Kasumi-1 (cell line): Measurements from ENCODE around the gene CPSF4.
"Not testable (repeated sequence)": the region's sequence is repeated elsewhere in the genome, so short reads cannot be mapped to it uniquely, and the experiment has no call there.

Experiments used
- DNase-seq, 2 experiments: peaks; one replicate each; lab custom pipeline; 2025; lab: John Stamatoyannopoulos, UW

The CPSF4 gene

DNA sequence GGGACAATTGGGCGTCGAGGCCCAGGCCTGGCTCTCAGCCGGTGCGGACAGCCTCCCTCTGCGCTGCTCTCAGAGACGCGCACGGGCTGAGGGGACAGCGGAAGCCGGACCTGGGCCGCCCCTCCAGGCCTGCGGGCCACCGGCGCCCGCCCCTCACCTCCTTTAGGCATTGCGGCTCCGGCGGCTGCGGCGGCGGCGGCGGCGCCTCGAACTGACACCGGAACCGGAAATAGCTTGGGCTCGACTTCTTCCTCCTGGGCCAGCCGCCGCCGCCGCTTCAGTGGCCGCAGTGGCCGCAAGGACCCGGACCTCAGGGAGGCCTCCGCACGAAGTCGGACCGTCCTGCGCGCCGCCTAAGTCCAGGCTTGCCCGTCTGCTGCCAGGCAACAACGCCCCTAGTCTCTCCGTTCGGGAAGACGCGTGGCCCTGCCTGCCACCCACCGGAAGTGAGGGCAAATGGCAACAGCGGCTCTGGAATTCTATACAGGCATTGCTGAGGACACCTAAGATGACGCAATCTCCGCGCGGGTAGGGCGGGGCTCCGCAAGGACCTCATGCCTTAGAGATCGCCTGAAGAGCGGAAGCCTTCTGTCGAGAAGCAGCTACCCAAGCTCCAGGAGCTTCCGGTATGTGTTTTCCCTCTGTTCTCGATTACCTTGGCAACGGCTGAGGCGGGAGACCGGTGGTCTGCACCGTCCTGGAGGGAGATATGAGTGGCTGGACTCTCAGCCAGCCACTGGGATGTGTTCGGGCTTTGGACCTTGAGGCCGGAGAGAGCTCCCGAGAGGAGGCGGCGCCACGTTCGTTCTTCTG lies 30.2 kb upstream of the CPSF4 start, which contains the start of the genes BUD31 and PDAP1:
Gene BUD31 (plus strand): TSS at position 591 of the 813 bp plus-strand sequence. CDS start 2,124 bp downstream, outside the sequence.
Gene PDAP1 (minus strand): TSS at position 219 of the 813 bp plus-strand sequence. CDS start 49 bp downstream, at position 170.
- DNase-seq: peak; percentile 95

DNA sequence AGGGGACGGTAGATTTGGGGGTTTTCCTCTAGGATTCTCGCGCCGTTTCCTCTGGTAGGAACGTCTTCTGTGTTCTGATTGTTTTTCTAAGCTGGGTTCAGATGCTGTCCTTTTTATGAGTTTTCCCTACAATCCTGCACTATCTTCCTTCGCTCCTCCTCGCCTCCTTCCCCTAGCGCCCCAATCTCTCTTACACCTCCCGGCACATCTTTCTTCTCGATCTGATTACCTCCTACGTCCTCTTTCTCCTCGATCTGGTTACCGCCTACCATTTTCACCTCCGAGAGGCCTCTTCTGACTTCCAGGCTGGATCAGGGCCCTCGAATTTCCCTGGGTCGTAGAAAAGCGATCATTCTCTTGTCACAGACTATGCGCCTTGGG lies 29.6 kb upstream of the CPSF4 start:
- DNase-seq: peak; percentile 52 to 64

DNA sequence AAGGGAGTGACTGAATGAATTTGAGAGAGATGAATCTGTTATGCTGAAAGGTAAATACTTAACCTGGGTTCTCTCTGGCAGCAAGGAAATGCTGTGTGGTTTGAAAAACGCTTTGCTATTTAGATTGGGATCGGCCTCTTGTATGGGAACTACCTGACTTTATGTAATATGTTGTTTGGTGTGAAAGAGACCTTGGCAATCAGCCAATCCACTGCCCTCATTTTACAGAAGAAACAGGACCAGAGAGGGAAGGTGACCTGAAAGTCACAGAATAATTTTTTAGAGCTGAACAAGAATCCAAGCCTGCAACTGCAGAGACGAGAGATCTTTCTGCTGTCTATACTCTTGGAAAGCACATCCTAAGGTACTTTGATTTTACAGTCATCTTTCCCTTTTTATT lies 28.9 kb upstream of the CPSF4 start:
- DNase-seq: no peak

DNA sequence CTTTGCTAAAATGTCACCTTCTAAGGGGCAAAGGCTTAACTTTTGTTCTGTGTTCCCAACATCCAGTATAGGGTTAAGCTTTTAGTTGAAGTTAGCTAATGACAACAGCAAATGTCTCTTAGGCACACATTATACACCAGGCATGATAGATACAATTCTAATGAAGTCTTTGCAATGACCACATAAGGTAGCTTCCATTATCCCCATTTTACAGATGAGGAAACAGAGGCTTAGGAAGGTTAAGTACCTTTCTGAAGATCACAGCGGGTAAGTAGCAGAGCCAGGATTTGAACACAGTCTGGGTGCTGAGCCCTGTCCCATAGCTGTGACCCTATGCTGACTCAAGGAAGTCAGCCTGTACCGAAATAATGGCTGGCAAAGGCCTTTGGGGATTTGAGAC lies 28.1 kb upstream of the CPSF4 start:
- DNase-seq: no peak

DNA sequence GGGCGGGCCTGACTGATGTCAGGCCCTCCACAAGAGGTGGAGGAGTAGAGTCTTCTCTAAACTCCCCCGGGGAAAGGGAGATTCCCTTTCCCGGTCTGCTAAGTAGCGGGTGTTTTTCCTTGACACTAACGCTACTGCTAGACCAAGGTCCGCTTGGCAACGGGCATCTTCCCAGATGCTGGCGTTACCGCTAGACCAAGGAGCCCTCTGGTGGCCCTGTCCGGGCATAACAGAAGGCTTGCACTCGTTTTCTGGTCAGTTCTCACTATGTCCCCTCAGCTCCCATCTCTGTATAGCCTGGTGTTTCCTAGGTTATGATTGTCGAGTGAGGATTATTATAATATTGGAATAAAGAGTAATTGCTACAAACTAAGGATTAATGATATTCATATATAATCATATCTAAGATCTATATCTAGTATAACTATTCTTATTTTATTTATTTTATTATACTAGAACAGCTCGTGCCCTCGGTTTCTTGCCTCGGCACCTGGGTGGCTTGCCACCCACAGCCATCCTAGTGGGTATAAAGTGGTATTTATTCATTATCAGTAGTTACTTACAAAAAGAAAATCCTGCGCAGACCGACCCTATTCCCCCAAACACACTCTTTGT lies 23.1 kb upstream of the CPSF4 start:
- peak; percentile 39 to 53 for DNase-seq

DNA sequence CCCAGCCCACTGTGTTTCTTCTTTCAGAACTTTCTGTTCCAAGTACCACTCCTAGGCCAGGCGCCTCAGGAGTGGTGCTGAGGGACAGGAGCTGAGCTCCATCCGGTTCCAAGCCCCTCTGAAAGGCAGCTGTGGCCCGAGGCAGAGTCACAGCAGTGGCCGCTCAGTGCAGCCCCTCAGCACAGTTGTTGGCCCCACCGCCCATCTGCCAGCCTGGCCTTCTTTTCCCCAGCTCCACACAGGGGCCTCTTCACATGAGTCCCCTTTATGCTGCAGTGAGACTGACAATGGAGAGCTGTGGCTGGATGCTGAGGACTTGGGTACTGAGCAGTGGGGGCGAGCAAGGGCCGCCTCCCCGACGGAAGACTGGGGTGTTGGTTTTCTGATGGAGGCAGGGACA lies 20.5 kb upstream of the CPSF4 start:
- no peak for DNase-seq

DNA sequence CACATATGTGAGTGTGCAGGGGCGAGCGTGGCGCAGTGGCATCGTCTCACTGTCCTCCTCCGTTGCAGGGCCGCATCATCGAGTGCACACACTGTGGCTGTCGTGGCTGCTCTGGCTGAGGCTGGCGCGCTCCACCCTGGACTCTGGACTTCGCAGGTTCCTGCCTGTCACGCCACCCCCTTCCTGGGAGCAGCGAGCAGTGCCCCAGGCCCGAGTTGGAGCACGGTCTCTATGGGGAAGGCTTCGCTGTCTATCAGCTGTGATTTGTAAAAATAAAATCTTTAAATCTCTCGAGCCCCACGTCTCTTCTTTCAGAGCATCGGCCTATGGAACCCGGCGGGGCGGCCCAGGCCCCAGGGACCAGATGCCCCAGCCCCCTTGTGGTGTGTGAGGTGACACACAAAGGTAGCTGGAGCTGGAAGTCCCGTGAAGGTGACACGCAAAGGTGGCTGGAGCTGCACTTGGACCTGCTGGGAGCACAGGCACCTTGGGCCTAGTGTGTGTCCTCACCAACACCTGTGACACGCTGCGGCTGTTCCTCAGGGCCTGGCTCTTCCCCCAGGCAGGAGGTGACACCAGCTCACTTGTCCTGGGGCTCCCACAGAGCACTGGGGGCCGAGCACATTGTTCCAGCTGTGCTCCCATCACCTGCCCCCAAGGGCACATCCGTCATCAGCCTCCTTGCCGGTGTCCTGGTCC lies 19.3 kb upstream of the CPSF4 start:
- no peak for DNase-seq

DNA sequence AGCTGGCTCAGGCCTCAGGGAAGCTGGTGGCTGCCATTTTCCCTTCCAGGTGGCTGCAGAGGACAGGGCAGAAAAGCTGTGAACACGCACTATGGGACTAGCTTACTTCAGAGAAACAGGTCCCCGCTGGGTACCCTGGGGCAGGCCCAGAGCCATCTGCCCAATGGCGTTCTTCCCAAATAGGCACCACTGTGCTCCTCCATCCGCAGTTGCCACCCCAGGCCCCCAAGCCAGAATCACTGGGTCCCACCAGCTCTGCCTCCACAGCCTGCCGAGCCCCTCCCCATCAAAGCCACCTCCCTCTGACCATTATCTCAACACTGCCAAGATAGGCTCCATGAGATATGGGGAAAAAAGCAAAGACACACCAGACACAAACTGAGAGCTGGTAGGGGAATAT lies 18.5 kb upstream of the CPSF4 start:
- no peak for DNase-seq

DNA sequence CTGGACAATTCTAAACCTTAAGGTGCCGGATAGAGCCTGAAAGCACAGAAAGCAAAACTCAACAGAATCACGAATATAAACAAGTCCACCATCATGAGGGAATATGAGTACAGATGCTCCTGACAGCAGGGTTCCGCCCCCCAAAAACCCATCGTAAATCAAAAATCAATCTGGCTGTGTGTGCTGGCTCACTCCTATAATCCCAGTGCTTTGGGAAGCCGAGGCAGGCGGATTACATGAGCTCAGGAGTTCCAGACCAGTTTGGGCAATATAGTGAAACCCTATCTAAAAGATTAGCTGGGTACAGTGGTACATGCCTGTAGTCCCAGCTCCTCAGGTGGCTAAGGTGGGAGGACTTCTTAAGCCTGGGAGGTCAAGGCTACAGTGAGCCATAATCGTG lies 17.8 kb upstream of the CPSF4 start:
- DNase-seq: no peak

DNA sequence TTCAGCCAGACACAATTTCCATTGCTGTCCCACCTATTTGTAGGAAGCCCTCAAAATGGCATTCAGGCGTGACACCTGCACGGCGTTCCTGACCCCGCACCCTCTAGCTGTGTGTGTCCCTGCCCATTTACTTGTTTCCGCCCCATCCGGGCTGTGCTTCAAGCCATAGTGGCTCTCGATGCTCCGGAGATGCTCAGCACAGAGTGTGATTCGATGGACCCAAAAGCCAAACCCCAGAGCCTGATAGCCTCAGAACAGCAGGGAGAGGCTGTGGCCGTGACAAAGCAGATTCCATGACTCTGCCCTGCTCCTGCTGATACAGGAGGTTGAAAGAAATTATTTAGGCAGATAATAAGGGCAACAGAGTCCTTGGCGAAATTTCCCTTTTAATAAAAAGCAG lies 16.6 kb upstream of the CPSF4 start:
- no peak for DNase-seq

DNA sequence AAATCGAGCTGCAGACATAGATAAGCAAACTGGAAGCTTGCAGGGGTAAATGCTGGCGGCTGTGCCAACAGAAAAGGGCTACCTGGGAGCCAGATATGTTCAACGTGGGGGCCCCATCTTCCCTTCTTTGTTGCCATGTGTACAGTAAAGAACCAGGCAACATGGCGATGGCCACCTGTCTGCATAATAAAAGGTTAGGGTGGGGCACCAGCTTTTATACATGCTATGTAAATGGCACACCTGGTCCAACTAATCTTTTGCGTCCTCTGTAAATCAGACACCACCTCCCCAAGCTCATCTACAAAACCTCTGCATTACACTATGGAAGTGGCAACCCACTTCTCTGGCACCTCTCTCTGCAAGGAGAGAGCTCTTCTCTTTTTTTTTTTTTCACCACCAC lies 16.1 kb upstream of the CPSF4 start:
- no peak for DNase-seq

DNA sequence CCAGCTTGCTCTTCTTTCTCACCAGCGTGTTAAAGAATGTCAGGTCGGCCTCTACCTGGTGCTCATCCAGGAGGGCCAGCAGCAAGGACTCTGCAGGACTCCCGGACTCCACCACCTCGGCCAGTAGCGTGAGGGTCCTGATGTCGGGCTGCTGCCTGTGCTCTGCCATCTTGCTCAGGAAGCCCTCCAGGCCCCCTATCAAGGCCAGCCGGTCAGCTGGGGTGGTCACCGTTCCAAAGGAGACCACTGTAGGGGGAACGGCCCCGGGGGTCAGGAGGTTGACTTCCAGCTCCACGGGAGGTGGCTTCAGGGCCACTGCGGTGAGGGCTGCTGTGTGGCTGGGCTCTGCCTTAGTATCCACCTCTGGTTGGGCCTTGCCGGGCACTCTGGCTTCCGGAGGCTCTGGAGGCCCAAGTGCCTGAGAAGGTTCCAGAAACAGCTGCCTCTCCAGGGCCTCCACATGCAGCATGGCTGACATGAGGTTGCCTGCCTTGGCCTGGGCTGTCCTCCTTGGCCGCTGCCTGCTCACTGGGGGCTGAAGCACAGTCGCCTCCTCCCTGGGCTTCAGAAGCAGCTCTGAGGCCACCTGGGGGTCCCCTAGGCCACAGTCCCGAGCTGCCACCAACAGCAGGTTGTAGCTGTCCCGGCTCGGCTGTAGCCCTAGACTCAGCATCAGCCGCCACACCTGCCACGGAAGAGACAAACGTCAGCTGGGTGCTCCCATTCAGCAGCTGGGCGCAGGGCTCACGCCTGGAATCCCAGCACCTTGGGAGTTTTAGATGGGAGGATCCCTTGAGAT lies 13.6 kb upstream of the CPSF4 start:
- no peak for DNase-seq

DNA sequence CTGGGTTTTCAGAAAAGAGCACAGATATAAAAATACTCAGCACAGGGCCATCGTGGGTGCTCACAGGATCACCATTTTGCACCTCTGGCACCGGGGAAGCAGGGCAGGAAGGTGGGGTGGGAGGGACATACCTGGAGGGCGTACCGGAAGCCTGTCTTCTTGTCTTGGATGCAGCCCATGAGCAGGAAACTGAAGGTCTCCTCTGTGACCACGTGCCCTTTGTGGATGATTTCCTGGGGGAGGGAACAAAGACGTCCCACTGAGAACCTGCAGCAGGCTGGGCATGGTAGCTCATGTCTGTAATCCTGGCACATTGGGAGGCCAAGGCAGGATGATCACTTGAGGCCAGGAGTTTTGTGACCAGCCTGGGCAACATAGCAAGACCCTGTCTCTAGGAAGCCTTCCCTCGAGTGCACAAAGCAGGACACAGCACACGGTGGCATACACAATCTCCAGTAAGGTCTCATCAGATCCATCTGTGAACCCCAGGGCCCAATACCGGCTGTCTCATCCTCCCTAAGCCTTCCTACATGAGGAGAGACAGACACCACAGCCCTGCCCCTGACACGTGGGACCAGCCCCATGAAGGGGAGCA lies 9.7 kb upstream of the CPSF4 start:
- DNase-seq: no peak

DNA sequence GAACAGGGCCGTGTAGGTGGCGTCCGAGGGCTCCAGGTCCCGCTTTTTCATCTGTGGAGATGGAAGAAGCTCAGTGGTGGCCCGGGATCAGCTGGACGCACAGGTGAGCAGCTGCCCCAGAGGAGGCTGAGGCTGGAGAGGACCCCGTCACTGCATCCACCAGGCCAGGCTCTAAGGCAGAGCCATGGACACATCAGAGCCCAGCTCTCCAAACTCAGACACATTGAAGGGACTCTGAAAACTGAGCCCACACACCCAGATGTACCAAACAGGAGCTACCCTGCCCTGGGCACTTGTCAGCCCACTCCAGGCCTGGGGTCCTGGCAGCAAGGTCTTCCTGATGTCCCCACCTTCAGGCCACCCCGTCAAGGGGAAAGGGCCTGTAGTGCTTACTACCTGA lies 9.0 kb upstream of the CPSF4 start:
- DNase-seq: no peak

DNA sequence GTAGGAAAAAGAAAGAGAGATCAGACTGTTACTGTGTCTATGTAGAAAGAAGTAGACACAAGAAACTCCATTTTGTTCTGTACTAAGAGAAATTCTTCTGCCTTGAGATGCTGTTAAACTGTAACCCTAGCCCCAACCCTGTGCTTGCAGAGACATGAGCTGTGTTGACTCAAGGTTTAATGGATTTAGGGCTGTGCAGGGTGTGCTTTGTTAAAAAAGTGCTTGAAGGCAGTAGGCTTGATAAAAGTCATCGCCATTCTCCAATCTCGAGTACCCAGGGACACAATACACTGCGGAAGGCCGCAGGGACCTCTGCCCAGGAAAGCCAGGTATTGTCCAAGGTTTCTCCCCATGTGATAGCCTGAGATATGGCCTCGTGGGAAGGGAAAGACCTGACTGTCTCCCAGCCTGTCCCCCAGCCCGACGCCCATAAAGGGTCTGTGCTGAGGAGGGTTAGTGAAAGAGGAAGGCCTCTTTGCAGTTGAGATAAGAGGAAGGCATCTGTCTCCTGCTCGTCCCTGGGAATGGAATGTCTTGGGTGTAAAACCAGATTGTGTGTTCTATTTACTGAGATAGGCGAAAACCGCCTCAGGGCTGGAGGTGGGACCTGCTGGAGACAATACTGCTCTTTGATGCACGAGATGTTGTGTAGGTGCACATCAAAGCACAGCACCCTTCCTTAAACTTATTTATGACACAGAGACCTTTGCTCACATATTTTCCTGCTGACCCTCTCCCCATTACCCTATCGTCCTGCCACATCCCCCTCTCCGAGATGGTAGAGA lies 6.8 kb upstream of the CPSF4 start:
- not testable (repeated sequence) for DNase-seq

DNA sequence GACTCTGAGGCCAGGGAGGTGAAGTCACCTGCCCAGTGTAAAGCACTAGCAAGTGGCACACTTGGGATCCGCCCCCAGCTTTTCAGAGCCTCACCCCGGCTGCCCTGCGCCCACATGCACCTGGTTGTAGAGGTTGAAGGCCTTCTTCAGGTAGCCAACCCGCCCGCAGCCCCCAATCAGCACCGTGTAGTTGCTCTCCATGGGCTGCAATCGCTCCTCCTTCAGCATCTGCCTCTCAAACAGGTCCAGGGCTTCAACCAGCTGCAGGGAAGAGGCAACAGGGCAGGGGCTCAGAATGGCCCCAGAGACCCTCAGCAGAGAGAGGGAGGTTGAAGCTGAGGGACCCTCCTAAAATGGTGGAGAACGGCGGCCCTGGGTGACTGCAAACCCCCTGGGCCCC lies 5.6 kb upstream of the CPSF4 start:
- no peak for DNase-seq

DNA sequence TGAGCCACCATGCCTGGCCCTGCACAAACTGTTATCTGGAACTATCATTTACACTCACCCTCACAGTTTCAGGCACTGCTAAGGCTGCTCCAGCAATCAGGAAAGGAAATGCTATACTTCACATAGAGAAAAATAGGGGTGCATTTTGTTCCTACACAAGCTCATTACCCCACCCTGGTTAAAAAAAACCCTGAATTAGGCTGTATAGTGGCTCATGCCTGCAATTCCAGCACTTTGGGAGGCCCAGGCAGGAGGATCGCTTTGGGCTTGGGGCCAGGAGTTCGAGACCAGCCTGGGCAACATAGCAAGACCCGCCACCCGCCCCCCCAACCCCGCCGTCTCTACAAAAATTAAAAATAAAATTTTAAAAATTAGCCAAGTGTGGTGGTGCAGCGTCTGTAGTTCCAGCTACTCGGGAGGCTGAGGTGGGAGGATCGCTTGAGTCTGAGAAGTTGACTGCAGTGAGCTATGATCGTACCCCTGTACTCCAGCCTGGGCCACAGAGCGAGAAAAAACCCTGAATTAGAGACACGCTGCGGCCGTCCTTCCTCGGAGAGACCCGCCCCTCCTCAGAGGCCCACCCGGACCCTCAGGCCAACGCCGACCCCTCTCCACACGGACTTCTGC lies 684 bp upstream of the CPSF4 start:
- no peak for DNase-seq

DNA sequence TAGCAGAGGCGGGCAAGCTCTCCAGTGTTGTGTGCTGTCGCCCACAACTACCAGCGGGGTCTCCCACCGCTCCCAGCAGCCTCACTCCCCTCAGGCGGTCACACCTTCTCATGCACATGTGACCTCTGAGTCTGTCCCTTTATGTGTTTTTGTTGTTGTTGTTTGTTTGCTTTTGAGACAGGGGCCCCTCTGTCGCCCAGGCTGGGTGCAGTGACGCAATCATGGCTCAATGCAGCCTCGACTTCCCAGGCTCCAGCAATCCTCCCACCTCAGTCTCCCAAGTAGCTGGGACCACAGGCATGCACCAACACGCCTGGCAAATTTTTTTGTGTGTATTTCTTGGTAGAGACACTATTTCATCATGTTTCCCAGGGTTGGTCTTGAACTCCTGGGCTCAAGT lies 1.5 kb downstream of the CPSF4 start:
- DNase-seq: no peak

DNA sequence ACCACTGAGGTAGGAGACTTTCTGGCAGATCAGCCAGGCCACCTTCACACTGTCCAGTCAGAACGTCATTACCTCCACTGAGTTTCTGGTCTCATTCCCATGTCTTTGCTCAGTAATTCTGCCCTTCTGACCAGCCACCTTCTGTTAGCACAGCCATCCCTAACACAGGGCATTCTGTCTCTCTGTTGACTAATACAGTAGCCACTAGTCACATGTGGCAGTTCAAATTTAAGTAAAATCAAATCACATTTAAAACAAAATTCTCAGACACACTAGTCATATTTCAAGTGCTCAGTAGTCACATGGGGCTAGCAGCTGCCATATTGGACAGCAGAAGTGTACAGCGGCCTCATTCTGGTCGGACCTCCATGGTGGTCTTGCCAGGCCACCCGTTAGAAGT lies 7.4 kb downstream of the CPSF4 start:
- no peak for DNase-seq

DNA sequence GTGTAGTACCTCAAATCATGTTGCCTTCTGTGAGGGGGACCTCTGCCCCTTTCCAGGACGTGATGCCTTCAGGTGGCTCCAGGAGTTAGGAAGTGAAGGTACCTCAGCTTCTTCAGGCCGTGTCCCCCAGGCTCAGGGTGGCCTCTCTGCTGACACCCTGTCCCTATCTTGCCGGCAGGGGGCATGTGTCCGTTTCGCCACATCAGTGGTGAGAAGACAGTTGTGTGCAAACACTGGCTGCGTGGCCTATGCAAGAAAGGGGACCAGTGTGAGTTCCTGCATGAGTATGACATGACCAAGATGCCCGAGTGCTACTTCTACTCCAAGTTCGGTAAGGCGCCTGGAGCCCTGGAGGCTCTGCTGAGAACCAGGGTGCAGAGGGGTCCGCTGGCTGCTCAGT lies 9.2 kb downstream of the CPSF4 start:
- DNase-seq: peak; percentile 14 to 55

DNA sequence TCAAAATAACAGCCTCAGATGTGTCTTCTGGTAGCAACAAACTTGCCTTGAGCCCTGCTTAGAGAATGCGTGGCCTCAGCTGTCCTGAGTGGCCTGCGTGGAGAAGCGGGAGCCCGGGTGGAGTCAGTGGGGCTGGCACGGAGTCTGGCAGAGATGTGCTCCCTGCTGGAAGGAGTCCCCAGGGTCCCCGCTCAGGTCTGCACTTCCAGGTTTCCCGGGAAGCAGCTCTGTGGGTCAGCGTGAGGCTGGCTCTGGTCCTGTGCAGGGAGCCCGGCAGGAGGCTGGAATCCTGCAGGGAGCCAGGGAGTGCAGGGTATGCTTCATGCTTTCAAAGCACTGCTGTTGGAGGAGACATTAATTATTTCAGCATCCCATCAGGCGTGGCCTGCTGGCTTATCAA lies 10.1 kb downstream of the CPSF4 start:
- no peak for DNase-seq
